HepG2 (cell line): ENCODE measurements around the gene PIGV. TPM values are rescaled to one million over a fixed set of nuclear protein-coding genes. Genes with fewer than 3 reads are reported as not detected.

Source experiments
- CCDC6 ChIP-seq: sonication (generic); formaldehyde crosslinking; IDR thresholded peaks from 2 replicates; pipeline ENCODE4 v1.8.1; 2022; ENCODE audit warnings: mild to moderate bottlenecking, missing genetic modification reagents, moderate library complexity
- GABPA ChIP-seq, 2 experiments: IDR thresholded peaks; 2 replicates each; pipeline ENCODE4 v1.6.1; 2011 to 2016; ENCODE audit warnings: low read depth in 2 of 2, low read length in 1 of 2, missing biosample characterization in 1 of 2, missing genetic modification characterization in 1 of 2
- HDAC6 ChIP-seq: fragments of 200-600 bp; sonication (generic); IDR thresholded peaks from 2 replicates; pipeline ENCODE4 v1.7.0; 2017; ENCODE audit warnings: mild to moderate bottlenecking, antibody characterized with exemption, low read length, low read depth
- MED13 ChIP-seq: sonication (generic); formaldehyde crosslinking; IDR thresholded peaks from 2 replicates; pipeline ENCODE4 v1.5.0; 2020; ENCODE audit warnings: missing genetic modification reagents
- MTA3 ChIP-seq: sonication (generic); formaldehyde crosslinking; IDR thresholded peaks from 2 replicates; pipeline ENCODE4 v1.4.0; 2020; ENCODE audit warnings: missing genetic modification reagents
- REPIN1 ChIP-seq: sonication (generic); formaldehyde crosslinking; IDR thresholded peaks from 2 replicates; pipeline ENCODE4 v1.8.0; 2022; ENCODE audit warnings: missing genetic modification reagents, low read depth, mild to moderate bottlenecking, borderline replicate concordance
- RFX3 ChIP-seq: IDR thresholded peaks from 2 replicates; pipeline ENCODE4 v1.6.1; 2016; ENCODE audit warnings: missing biosample characterization, missing genetic modification reagents
- TFE3 ChIP-seq: IDR thresholded peaks from 2 replicates; pipeline ENCODE4 v1.6.1; 2016
- WIZ ChIP-seq: sonication (generic); formaldehyde crosslinking; IDR thresholded peaks from 2 replicates; pipeline ENCODE4 v1.5.1; 2020; ENCODE audit warnings: mild to moderate bottlenecking, missing genetic modification reagents
- ZBTB46 ChIP-seq: sonication (generic); formaldehyde crosslinking; IDR thresholded peaks from 2 replicates; pipeline ENCODE4 v1.4.0; 2020; ENCODE audit warnings: mild to moderate bottlenecking, missing genetic modification reagents, borderline replicate concordance
- ZMYM3 ChIP-seq: sonication (generic); formaldehyde crosslinking; IDR thresholded peaks from 2 replicates; pipeline ENCODE4 v1.5.1; 2020; ENCODE audit warnings: mild to moderate bottlenecking, missing genetic modification reagents
- ZNF512 ChIP-seq: sonication (generic); formaldehyde crosslinking; IDR thresholded peaks from 2 replicates; pipeline ENCODE4 v1.4.0; 2020; ENCODE audit warnings: mild to moderate bottlenecking, missing genetic modification reagents
- ZNF550 ChIP-seq: sonication (generic); formaldehyde crosslinking; IDR thresholded peaks from 2 replicates; pipeline ENCODE4 v1.4.0; 2020; ENCODE audit warnings: mild to moderate bottlenecking, missing genetic modification reagents, borderline replicate concordance
- ZNF577 ChIP-seq: sonication (generic); formaldehyde crosslinking; IDR thresholded peaks from 2 replicates; pipeline ENCODE4 v1.4.0; 2020; ENCODE audit warnings: mild to moderate bottlenecking, low read depth, missing genetic modification reagents, borderline replicate concordance
- polyA plus RNA-seq, 8 experiments: library from polyadenylated mRNA; depleted of rRNA in 3 of 8; stranded (reverse) in 7 of 8; unstranded in 1 of 8; fragments of >200 nt; fragmentation: Illumina TruSeq in 4 of 8; extraction: Trizol in 4 of 8; gene quantifications; 2 replicates each; pipeline versions ENCODE4 v1.2.1 to v1.2.3, GENCODE V29; 2011 to 2016; ENCODE audit warnings: low read depth in 4 of 8, missing spikeins in 1 of 8, mixed read lengths in 1 of 8; ENCODE audit not compliant: insufficient read depth in 1 of 8
- total RNA-seq, 5 experiments: library from RNA; depleted of rRNA; stranded (reverse); fragments of >200 nt; fragmentation: Illumina TruSeq; extraction: Trizol; gene quantifications; 2 replicates each; pipeline ENCODE4 v1.2.3, GENCODE V29; 2016; ENCODE audit warnings: low read depth in 1 of 5
- TF ChIP-seq, protein P1 (sequence below): IDR thresholded peaks from 2 replicates; pipeline ENCODE4 v1.6.1; 2012; ENCODE audit warnings: low read depth, low read length, improper control_type of control experiment
- TF ChIP-seq, protein P2 (sequence below): sonication (generic); formaldehyde crosslinking; conservative IDR thresholded peaks from 2 replicates; pipeline ENCODE4 v1.4.0; 2020; ENCODE audit warnings: missing genetic modification reagents

PIGV gene
- total and polyA plus RNA-seq, 2 of the 13 experiments (the other 11 are each of a cell fraction or from before 2014, with no cell fraction given): 13.5 to 22.7 TPM

GRCh38 chr1:26787706-26788514 lies at the start of gene PIGV (continued):
- TF ChIP-seq REPIN1 (CRISPR knock-in tag) (0 out of 2 replicates have a peak, but pooled peaks have one; percentile 14), WIZ (CRISPR knock-in tag) (0 out of 2 replicates have a peak, but pooled peaks have one; percentile 55), MED13 (CRISPR knock-in tag) (0 out of 2 replicates have a peak, but pooled peaks have one; percentile 35), RFX3 (CRISPR knock-in tag) (no peak), ZNF512 (CRISPR knock-in tag) (no peak), ZMYM3 (CRISPR knock-in tag) (no peak), ZBTB46 (no peak), CCDC6 (CRISPR knock-in tag) (peak; percentile 74; the same call in 1 of the 2 replicates), MTA3 (no peak), GABPA (IDR thresholded peaks at IDR 0.05; ENCODE audit: low read depth, low read length) (peak; percentile 70), GABPA (CRISPR knock-in tag; IDR thresholded peaks at IDR 0.05; ENCODE audit: low read depth) (peak; percentile 90), TFE3 (no peak), HDAC6 (no peak), ZNF577 (0 out of 2 replicates have a peak, but pooled peaks have one; percentile 68), ZNF550 (no peak)
- TF ChIP-seq, protein P1, sequence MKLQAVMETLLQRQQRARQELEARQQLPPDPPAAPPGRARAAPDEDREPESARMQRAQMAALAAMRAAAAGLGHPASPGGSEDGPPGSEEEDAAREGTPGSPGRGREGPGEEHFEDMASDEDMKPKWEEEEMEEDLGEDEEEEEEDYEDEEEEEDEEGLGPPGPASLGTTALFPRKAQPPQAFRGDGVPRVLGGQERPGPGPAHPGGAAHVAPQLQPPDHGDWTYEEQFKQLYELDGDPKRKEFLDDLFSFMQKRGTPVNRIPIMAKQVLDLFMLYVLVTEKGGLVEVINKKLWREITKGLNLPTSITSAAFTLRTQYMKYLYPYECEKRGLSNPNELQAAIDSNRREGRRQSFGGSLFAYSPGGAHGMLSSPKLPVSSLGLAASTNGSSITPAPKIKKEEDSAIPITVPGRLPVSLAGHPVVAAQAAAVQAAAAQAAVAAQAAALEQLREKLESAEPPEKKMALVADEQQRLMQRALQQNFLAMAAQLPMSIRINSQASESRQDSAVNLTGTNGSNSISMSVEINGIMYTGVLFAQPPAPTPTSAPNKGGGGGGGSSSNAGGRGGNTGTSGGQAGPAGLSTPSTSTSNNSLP: no peak
- TF ChIP-seq, protein P2, sequence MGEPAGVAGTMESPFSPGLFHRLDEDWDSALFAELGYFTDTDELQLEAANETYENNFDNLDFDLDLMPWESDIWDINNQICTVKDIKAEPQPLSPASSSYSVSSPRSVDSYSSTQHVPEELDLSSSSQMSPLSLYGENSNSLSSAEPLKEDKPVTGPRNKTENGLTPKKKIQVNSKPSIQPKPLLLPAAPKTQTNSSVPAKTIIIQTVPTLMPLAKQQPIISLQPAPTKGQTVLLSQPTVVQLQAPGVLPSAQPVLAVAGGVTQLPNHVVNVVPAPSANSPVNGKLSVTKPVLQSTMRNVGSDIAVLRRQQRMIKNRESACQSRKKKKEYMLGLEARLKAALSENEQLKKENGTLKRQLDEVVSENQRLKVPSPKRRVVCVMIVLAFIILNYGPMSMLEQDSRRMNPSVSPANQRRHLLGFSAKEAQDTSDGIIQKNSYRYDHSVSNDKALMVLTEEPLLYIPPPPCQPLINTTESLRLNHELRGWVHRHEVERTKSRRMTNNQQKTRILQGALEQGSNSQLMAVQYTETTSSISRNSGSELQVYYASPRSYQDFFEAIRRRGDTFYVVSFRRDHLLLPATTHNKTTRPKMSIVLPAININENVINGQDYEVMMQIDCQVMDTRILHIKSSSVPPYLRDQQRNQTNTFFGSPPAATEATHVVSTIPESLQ (CRISPR knock-in tag): no peak
